Lung (tissue), 12 donors: ENCODE measurements around the gene ZNF511. TPM values are rescaled to one million over a fixed set of nuclear protein-coding genes. Genes with fewer than 3 reads are reported as not detected.

ENCODE experiments used
- ATAC-seq: fragments of 200-7000 bp; cut with Tn5 transposase; one replicate; pipeline ENCODE4 v1.9.1; 2020; ENCODE audit warnings: moderate number of reproducible peaks; ENCODE audit not compliant: insufficient read depth, low FRiP score
- DNase-seq, 3 donors: peaks; one replicate each; pipeline ENCODE4 v3.0.0-alpha.2; 2013 to 2017
- H3K27ac ChIP-seq, 2 donors: one replicate each; pipeline ENCODE4 v1.5.1; 2013; ENCODE audit warnings: mild to moderate bottlenecking in 2 of 2, moderate library complexity in 2 of 2, control low read depth in 1 of 2, inconsistent platforms in 1 of 2, low read depth in 1 of 2, low read length in 1 of 2
- H3K27me3 ChIP-seq, 3 donors: one replicate each; pipeline ENCODE4 v1.5.1; 2013; ENCODE audit warnings: low read length in 2 of 3; ENCODE audit not compliant: control insufficient read depth in 3 of 3, insufficient read depth in 3 of 3
- H3K36me3 ChIP-seq, 4 donors: one replicate each; pipeline ENCODE4 v1.5.1; 2013; ENCODE audit warnings: low read length in 4 of 4, mild to moderate bottlenecking in 1 of 4, moderate library complexity in 1 of 4; ENCODE audit not compliant: control insufficient read depth in 4 of 4, insufficient read depth in 4 of 4
- H3K4me1 ChIP-seq, 5 donors: one replicate each; pipeline ENCODE4 v1.5.1; 2013; ENCODE audit warnings: low read length in 5 of 5, mild to moderate bottlenecking in 2 of 5, moderate library complexity in 1 of 5; ENCODE audit not compliant: control insufficient read depth in 5 of 5, insufficient read depth in 5 of 5
- H3K4me3 ChIP-seq: one replicate; pipeline ENCODE4 v1.5.1; 2013; ENCODE audit warnings: mild to moderate bottlenecking, control low read depth, moderate library complexity
- H3K9ac ChIP-seq, 2 donors: one replicate each; pipeline ENCODE4 v1.5.1; 2013; ENCODE audit warnings: low read length in 2 of 2, control low read depth in 1 of 2; ENCODE audit not compliant: insufficient read depth in 1 of 2
- H3K9me3 ChIP-seq, 4 donors: one replicate each; pipeline ENCODE4 v1.5.1; 2013; ENCODE audit warnings: low read length in 3 of 4, mild to moderate bottlenecking in 1 of 4, moderate library complexity in 1 of 4; ENCODE audit not compliant: control insufficient read depth in 4 of 4, insufficient read depth in 3 of 4
- WGBS, 2 donors: extraction: QIAGEN DNeasy Blood & Tissue Kit; methylation state at CpG; one replicate each; pipeline ENCODE4 v1.1.7; 2013; 5-methylcytosine and 5-hydroxymethylcytosine counted together
- polyA plus RNA-seq, 2 donors: library from polyadenylated mRNA; stranded (reverse); fragments of 200-250 nt; gene quantifications; one replicate each; pipeline ENCODE4 v1.2.1, GENCODE V29; 2013
- total RNA-seq, 2 donors: library from RNA; depleted of rRNA in 1 of 2; stranded (reverse); fragments of >200 nt in 1 of 2; gene quantifications; one replicate each; pipeline ENCODE4 v1.2.1, GENCODE V29; 2014 to 2021
- TF ChIP-seq, protein P1 (sequence below): IDR thresholded peaks from 2 replicates; pipeline ENCODE4 v1.5.1; 2012; ENCODE audit warnings: mild to moderate bottlenecking; ENCODE audit errors: control extremely low read depth, extremely low read depth
- donor health status: control.
- donor health status: control.
- donor health status: Bipolar disorder and iron deficiency.
- donor health status: healthy.
- donor health status: DM: yes; HTN: yes; CAD: no.

Gene ZNF511
- total and polyA plus RNA-seq, 4 donors: 18.6 to 79.9 (median 43.6) TPM

DNA sequence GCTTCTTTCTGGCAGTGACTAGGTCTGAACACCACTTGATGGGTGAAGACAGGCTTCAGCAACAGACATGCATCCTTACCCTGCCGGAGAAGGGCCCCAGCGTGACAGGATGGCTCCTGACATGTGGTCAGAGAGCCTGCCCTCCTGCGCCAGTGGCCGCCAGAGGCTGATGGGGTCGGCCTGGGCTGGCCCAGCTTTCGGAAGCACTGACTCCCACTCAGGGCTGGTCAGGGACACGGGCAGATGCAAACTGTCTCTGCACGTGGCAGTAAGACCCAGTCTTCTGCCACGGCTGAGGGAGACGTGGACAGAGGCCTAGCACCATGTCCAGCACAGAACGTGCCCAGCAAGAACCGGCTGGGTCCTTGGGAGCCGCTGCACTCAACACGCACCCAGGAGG lies 10.2 kb upstream of the ZNF511 start:
- TF ChIP-seq, protein P1, sequence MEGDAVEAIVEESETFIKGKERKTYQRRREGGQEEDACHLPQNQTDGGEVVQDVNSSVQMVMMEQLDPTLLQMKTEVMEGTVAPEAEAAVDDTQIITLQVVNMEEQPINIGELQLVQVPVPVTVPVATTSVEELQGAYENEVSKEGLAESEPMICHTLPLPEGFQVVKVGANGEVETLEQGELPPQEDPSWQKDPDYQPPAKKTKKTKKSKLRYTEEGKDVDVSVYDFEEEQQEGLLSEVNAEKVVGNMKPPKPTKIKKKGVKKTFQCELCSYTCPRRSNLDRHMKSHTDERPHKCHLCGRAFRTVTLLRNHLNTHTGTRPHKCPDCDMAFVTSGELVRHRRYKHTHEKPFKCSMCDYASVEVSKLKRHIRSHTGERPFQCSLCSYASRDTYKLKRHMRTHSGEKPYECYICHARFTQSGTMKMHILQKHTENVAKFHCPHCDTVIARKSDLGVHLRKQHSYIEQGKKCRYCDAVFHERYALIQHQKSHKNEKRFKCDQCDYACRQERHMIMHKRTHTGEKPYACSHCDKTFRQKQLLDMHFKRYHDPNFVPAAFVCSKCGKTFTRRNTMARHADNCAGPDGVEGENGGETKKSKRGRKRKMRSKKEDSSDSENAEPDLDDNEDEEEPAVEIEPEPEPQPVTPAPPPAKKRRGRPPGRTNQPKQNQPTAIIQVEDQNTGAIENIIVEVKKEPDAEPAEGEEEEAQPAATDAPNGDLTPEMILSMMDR: no peak
- H3K36me3 ChIP-seq: peaks cover 22 to 62% (median 46%) of the 10 kb centered on the region in 4 donors
- H3K27ac ChIP-seq: no peak overlapping the region
- DNase-seq (no peak), ATAC-seq (no peak)
- no peaks in the 10 kb centered on the region for H3K9me3 ChIP-seq
- no peak overlapping the region for H3K4me3 ChIP-seq
- 95% methylated on average over 14 of the region's 14 CpGs for WGBS, 2 donors
- H3K9ac ChIP-seq: no peak overlapping the region
- no peaks in the 10 kb centered on the region for H3K27me3 ChIP-seq
- H3K4me1 ChIP-seq: no peaks in the 10 kb centered on the region

DNA sequence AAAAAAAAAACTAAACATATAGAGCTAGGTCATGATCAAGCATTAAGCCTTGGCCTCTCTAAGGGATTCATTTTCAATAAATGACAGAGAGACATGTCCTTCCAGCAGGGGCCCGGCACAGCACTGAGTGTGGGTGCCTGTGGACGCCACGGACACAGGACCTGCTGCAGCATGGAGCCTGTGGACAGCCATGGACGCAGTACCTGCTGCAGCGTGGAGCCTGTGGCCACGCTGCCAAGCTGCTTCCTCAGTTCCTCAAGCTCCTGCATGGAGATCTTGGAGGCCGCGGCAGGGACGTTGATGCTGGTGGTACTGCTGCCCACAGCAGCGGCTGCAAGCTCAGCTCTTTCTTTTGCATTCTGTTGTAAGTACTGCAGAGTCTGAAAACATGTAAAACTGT lies 9.5 kb upstream of the ZNF511 start:
- H3K36me3 ChIP-seq: peaks cover 22 to 56% (median 43%) of the 10 kb centered on the region in 4 donors
- no peak overlapping the region for H3K27ac ChIP-seq
- DNase-seq (no peak), ATAC-seq (no peak)
- no peak overlapping the region for H3K4me3 ChIP-seq
- H3K27me3 ChIP-seq: no peaks in the 10 kb centered on the region
- 90 to 91% methylated on average over 10 of the region's 10 CpGs for WGBS, 2 donors
- no peaks in the 10 kb centered on the region for H3K9me3 ChIP-seq
- no peaks in the 10 kb centered on the region for H3K4me1 ChIP-seq
- no peak overlapping the region for H3K9ac ChIP-seq
- TF ChIP-seq, protein P1: no peak

DNA sequence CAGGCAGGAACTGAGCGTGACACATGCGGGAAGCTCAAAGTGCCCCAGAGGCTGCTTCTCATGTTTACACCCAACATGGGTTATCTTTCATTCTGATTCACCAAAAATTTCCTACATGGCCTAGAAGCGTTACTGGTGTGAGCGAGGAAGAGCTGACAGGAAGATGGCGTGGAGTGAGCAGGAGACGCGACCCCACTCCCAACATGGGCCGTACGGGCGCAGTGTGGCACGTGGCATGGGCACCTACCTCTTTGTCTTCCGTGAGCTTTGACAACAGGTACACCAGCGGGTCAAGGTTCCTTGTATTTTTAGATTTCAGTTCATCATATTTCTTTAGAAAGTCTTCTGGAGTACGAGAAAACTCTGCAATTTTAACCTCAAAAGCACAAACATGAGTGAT lies 9.0 kb upstream of the ZNF511 start:
- Histone ChIP-seq H3K9me3 (no peaks in the 10 kb centered on the region), H3K9ac (no peak overlapping the region), H3K4me1 (no peaks in the 10 kb centered on the region), H3K27me3 (no peaks in the 10 kb centered on the region), H3K36me3 (peaks cover 20 to 50% (median 43%) of the 10 kb centered on the region in 4 donors), H3K27ac (no peak overlapping the region), H3K4me3 (no peak overlapping the region)
- TF ChIP-seq, protein P1: no peak
- WGBS, 2 donors: 97% methylated on average over 14 of the region's 14 CpGs
- ATAC-seq (no peak), DNase-seq (no peak)

DNA sequence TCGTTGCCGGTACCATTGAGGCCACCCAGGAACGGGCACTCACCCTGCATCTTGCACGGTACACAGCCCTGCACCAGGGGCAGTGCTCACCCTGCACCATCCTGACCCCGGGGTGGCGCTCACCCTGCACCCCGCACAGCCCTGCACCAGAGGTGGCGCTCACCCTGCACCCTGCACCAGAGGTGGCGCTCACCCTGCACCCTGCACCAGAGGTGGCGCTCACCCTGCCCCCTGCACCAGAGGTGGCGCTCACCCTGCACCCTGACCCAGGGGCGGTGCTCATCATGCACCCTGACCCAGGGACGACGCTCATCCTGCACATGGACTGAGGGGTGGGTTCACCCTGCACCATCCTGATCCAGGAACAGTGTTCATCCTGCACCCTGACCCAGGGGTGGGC lies 6.5 kb upstream of the ZNF511 start:
- no peak overlapping the region for H3K27ac ChIP-seq
- DNase-seq: no peak
- no peak overlapping the region for H3K4me3 ChIP-seq
- 98% methylated on average over 14 of the region's 14 CpGs for WGBS, 2 donors
- H3K9ac ChIP-seq: no peak overlapping the region
- H3K36me3 ChIP-seq: peaks cover 13 to 38% (median 30%) of the 10 kb centered on the region in 4 donors
- no peaks in the 10 kb centered on the region for H3K27me3 ChIP-seq
- peaks cover 3 to 7% (median 5%) of the 10 kb centered on the region in 5 donors for H3K4me1 ChIP-seq
- no peaks in the 10 kb centered on the region for H3K9me3 ChIP-seq
- TF ChIP-seq, protein P1: no peak
- ATAC-seq: no peak
